SK-N-SH treated with all-trans-retinoic acid at 6 μM for 48 hours (cell line): ENCODE results near the gene GOT1.

ENCODE experiments used
- CREB5 ChIP-seq: fragments of 250-450 bp; sonication (Bioruptor Pico); IDR thresholded peaks from 2 replicates; pipeline ENCODE4 v1.5.1; 2020; ENCODE audit warnings: low read depth, mild to moderate bottlenecking, moderate library complexity
- CSDC2 ChIP-seq: fragments of 250-450 bp; sonication (Bioruptor Pico); IDR thresholded peaks from 2 replicates; pipeline ENCODE4 v1.5.0; 2020; ENCODE audit warnings: mild to moderate bottlenecking, moderate library complexity
- PATZ1 ChIP-seq: fragments of 250-450 bp; sonication (Bioruptor Pico); IDR thresholded peaks from 2 replicates; pipeline ENCODE4 v1.8.0; 2020; ENCODE audit warnings: mild to moderate bottlenecking, moderate library complexity, borderline replicate concordance
- RARB ChIP-seq: fragments of 250-450 bp; sonication (Bioruptor Pico); IDR thresholded peaks from 2 replicates; pipeline ENCODE4 v1.8.0; 2021; ENCODE audit warnings: mild to moderate bottlenecking, moderate library complexity
- SNAI2 ChIP-seq: fragments of 250-450 bp; sonication (Bioruptor Pico); IDR thresholded peaks from 2 replicates; pipeline ENCODE4 v1.5.0; 2020; ENCODE audit warnings: mild to moderate bottlenecking, moderate library complexity
- TOX ChIP-seq: fragments of 250-450 bp; sonication (Bioruptor Pico); IDR thresholded peaks from 2 replicates; pipeline ENCODE4 v1.8.0; 2021; ENCODE audit warnings: mild to moderate bottlenecking, moderate library complexity, borderline replicate concordance
- TF ChIP-seq, protein P1 (sequence below): fragments of 250-450 bp; sonication (Bioruptor Pico); IDR thresholded peaks from 2 replicates; pipeline ENCODE4 v1.5.0; 2020; ENCODE audit warnings: mild to moderate bottlenecking, moderate library complexity

DNA sequence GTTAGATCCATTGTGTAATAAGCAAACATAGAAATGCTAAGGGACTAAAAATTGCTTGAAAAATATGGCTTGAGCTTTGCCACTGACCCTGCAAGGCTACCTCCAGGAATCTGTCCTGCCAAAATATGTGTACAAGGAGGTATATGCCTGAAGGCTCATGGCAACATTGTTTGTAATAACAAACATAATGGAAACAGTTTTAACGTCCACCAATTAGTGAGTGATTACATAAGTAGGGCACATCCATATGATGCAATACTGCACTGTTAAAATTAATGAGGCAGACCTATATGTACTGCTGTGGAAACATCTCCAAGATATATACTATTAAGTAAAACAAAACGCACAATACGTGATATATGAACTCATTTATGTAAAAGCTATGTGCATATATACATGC lies 13.1 kb upstream of the GOT1 start:
- TF ChIP-seq CREB5 (CRISPR knock-in tag) (no peak), CSDC2 (CRISPR knock-in tag) (no peak), PATZ1 (CRISPR knock-in tag) (no peak), TOX (no peak), SNAI2 (no peak), RARB (CRISPR knock-in tag) (no peak)
- TF ChIP-seq, protein P1, sequence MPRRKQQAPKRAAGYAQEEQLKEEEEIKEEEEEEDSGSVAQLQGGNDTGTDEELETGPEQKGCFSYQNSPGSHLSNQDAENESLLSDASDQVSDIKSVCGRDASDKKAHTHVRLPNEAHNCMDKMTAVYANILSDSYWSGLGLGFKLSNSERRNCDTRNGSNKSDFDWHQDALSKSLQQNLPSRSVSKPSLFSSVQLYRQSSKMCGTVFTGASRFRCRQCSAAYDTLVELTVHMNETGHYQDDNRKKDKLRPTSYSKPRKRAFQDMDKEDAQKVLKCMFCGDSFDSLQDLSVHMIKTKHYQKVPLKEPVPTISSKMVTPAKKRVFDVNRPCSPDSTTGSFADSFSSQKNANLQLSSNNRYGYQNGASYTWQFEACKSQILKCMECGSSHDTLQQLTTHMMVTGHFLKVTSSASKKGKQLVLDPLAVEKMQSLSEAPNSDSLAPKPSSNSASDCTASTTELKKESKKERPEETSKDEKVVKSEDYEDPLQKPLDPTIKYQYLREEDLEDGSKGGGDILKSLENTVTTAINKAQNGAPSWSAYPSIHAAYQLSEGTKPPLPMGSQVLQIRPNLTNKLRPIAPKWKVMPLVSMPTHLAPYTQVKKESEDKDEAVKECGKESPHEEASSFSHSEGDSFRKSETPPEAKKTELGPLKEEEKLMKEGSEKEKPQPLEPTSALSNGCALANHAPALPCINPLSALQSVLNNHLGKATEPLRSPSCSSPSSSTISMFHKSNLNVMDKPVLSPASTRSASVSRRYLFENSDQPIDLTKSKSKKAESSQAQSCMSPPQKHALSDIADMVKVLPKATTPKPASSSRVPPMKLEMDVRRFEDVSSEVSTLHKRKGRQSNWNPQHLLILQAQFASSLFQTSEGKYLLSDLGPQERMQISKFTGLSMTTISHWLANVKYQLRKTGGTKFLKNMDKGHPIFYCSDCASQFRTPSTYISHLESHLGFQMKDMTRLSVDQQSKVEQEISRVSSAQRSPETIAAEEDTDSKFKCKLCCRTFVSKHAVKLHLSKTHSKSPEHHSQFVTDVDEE (CRISPR knock-in tag) = no peak
